HepG2 (cell line): ENCODE data around the gene KCNQ2. TPM values are rescaled to one million over a fixed set of nuclear protein-coding genes. Genes with fewer than 3 reads are reported as not detected.

Source experiments
- ATAC-seq: fragments of 200-7000 bp; cut with Tn5 transposase; 3 replicates; pipeline ENCODE4 v1.9.1; 2020; ENCODE audit warnings: mild to moderate bottlenecking, moderate library complexity
- BruUV-seq: library from RNA; stranded (reverse); fragments of 400-500 nt; replicated peaks from 2 replicates; lab custom pipeline; 2021; lab: Mats Ljungman, UMichigan
- CTCF ChIA-PET: fragments of 300-600 bp; formaldehyde crosslinking; extraction: SDS; loops from one replicate; lab custom pipeline; 2021; ENCODE audit warnings: low total read pairs, inconsistent platforms, low intra/inter-chr PET ratio; lab: Yijun Ruan, JAX
- POLR2A ChIA-PET: fragments of 350-600 bp; sonication (Branson Sonifier 250); formaldehyde crosslinking; loops from one replicate; lab custom pipeline; 2020; ENCODE audit warnings: antibody characterized with exemption, inconsistent platforms; lab: Yijun Ruan, JAX
- DNase-seq: peaks from one replicate; pipeline ENCODE4 v3.0.0-alpha.2; 2015; ENCODE audit warnings: low spot score
- FAIRE-seq: peaks from 3 replicates; lab custom pipeline; 2011; peaks lifted over from hg19 to GRCh38; lab: Jason Lieb, UNC
- H2AFZ ChIP-seq: one replicate; pipeline ENCODE4 v1.6.1; 2011; ENCODE audit warnings: low read length, inconsistent platforms
- H3K27ac ChIP-seq: fragments of 300-600 bp; 3 replicates; pipeline ENCODE4 v1.8.0; 2011; ENCODE audit warnings: mixed run types, mild to moderate bottlenecking, mixed read lengths, low read length, inconsistent platforms; ENCODE audit not compliant: insufficient read depth; ENCODE audit errors: extremely low read length
- H3K27me3 ChIP-seq, 2 experiments: fragments of 200-600 bp in 1 of 2; 2 replicates in 1 of 2; 3 replicates in 1 of 2; pipeline versions ENCODE4 v1.6.0 to v1.8.0; 2011; ENCODE audit warnings: low read length in 2 of 2, mild to moderate bottlenecking in 2 of 2, moderate library complexity in 2 of 2, inconsistent platforms in 1 of 2; ENCODE audit not compliant: insufficient read depth in 2 of 2, control insufficient read depth in 1 of 2
- H3K36me3 ChIP-seq, 2 experiments: fragments of 200-600 bp in 1 of 2; replicated peaks in 1 of 2; 2 replicates in 1 of 2; 3 replicates in 1 of 2; pipeline versions ENCODE4 v1.5.1 to v1.8.0; 2011; ENCODE audit warnings: low read length in 2 of 2, inconsistent platforms in 1 of 2; ENCODE audit not compliant: insufficient read depth in 2 of 2, control insufficient read depth in 1 of 2
- H3K4me1 ChIP-seq: 2 replicates; pipeline ENCODE4 v1.5.1; 2012; ENCODE audit warnings: low read length, inconsistent platforms; ENCODE audit not compliant: insufficient read depth
- H3K4me2 ChIP-seq: 2 replicates; pipeline ENCODE4 v1.6.0; 2011; ENCODE audit warnings: low read depth, low read length, inconsistent platforms
- H3K4me3 ChIP-seq, 3 experiments: fragments of 200-600 bp in 1 of 3; sonication (generic), shearing (Covaris generic) in 1 of 3; replicated peaks in 1 of 3; 2 replicates each; pipeline ENCODE4 v1.5.1; 2011 to 2016; ENCODE audit warnings: low read length in 3 of 3, inconsistent platforms in 2 of 3, low read depth in 2 of 3, mild to moderate bottlenecking in 2 of 3, control low read depth in 1 of 3, mixed read lengths in 1 of 3; ENCODE audit not compliant: insufficient read depth in 1 of 3
- H3K79me2 ChIP-seq: one replicate; pipeline ENCODE4 v1.6.1; 2011; ENCODE audit warnings: low read length, inconsistent platforms; ENCODE audit not compliant: insufficient read depth
- H3K9ac ChIP-seq: 2 replicates; pipeline ENCODE4 v1.6.0; 2011; ENCODE audit warnings: mild to moderate bottlenecking, low read depth, low read length, inconsistent platforms; ENCODE audit not compliant: insufficient read depth
- H3K9me3 ChIP-seq: 2 replicates; pipeline ENCODE4 v1.5.1; 2012; ENCODE audit warnings: mild to moderate bottlenecking, low read length
- H4K20me1 ChIP-seq: 2 replicates; pipeline ENCODE4 v1.6.0; 2011; ENCODE audit warnings: inconsistent platforms, mild to moderate bottlenecking, low read length, moderate library complexity; ENCODE audit not compliant: insufficient read depth
- ATRX ChIP-seq: sonication (generic); formaldehyde crosslinking; IDR thresholded peaks from 2 replicates; pipeline ENCODE4 v1.4.0; 2020; ENCODE audit warnings: missing genetic modification reagents, borderline replicate concordance
- RXRB ChIP-seq: IDR thresholded peaks from 2 replicates; pipeline ENCODE4 v1.6.1; 2016; ENCODE audit warnings: borderline replicate concordance, missing genetic modification reagents, missing compliant biosample characterization
- ZNF788 ChIP-seq: sonication (generic); formaldehyde crosslinking; IDR thresholded peaks from 2 replicates; pipeline ENCODE4 v1.5.0; 2020; ENCODE audit warnings: mild to moderate bottlenecking, missing genetic modification reagents, borderline replicate concordance
- whole genome bisulfite sequencing: methylation state at CpG from one replicate; pipeline ENCODE4 v1.1.6; 2017; ENCODE audit warnings: low lambda C conversion rate; 5-methylcytosine and 5-hydroxymethylcytosine counted together
- in situ Hi-C: cut with HindIII; loops from 2 replicates; pipeline ENCODE4 v1.10.0; 2017; ENCODE audit warnings: low pct_unique_long_range_greater_than_20kb; ENCODE audit not compliant: extremely low pct_ligation_motif_present
- intact Hi-C: fragments of 100-400 bp; cut with micrococcal nuclease; formaldehyde crosslinking; loops from one replicate; pipeline ENCODE4 v1.10.0; 2022; ENCODE audit not compliant: unreplicated experiment
- polyA plus RNA-seq, 8 experiments: library from polyadenylated mRNA; depleted of rRNA in 3 of 8; stranded (reverse) in 7 of 8; unstranded in 1 of 8; fragments of >200 nt; fragmentation: Illumina TruSeq in 4 of 8; extraction: Trizol in 4 of 8; gene quantifications; 2 replicates each; pipeline versions ENCODE4 v1.2.1 to v1.2.3, GENCODE V29; 2011 to 2016; ENCODE audit warnings: low read depth in 4 of 8, missing spikeins in 1 of 8, mixed read lengths in 1 of 8; ENCODE audit not compliant: insufficient read depth in 1 of 8
- total RNA-seq, 5 experiments: library from RNA; depleted of rRNA; stranded (reverse); fragments of >200 nt; fragmentation: Illumina TruSeq; extraction: Trizol; gene quantifications; 2 replicates each; pipeline ENCODE4 v1.2.3, GENCODE V29; 2016; ENCODE audit warnings: low read depth in 1 of 5
- TF ChIP-seq, protein P1 (sequence below): sonication (generic); formaldehyde crosslinking; IDR thresholded peaks from 2 replicates; pipeline ENCODE4 v1.8.1; 2022; ENCODE audit warnings: low read depth, mild to moderate bottlenecking, missing genetic modification reagents
- TF ChIP-seq, protein P2 (sequence below), 2 experiments: IDR thresholded peaks; 2 replicates each; pipeline ENCODE4 v1.6.1; 2011 to 2012; ENCODE audit warnings: low read length in 2 of 2, borderline replicate concordance in 1 of 2, low read depth in 1 of 2, mild to moderate bottlenecking in 1 of 2, moderate library complexity in 1 of 2
- TF ChIP-seq, protein P3 (sequence below): sonication (generic); formaldehyde crosslinking; IDR thresholded peaks from 2 replicates; pipeline ENCODE4; 2020; ENCODE audit warnings: missing genetic modification reagents, mild to moderate bottlenecking, borderline replicate concordance
- TF ChIP-seq, protein P4 (sequence below): sonication (generic); formaldehyde crosslinking; conservative IDR thresholded peaks from 2 replicates; pipeline ENCODE4 v1.4.0; 2020; ENCODE audit warnings: missing genetic modification reagents
- TF ChIP-seq, protein P5 (sequence below): sonication (generic); formaldehyde crosslinking; IDR thresholded peaks from 2 replicates; pipeline ENCODE4 v1.8.1; 2022; ENCODE audit warnings: mild to moderate bottlenecking, missing genetic modification reagents

Gene KCNQ2
- total and polyA plus RNA-seq, 2 of the 13 experiments (the other 11 are each of a cell fraction or from before 2014, with no cell fraction given): not detected

DNA sequence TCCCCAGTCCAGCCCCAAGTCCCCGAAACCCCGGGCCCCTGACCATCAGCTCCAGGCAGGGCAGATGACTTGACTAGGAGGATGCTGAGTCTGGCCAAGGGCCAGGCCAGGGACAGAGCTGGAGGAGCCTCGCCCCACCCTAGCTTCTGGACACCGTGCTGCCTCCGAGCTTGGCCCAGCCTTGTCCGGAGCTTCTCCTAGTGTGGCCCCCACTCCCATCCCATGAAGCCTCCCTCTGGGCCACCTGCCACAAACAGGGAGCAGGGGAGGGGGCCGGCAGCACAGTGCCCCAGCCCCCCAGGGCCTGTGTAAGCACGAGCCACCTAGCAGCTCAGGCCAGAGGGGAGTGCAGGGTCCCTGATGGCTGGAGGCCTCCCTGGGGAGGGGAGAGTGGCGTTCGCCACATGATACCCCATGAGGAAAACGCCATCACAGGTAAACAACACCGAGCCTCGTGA, 21.1 kb upstream of the KCNQ2 start (continued):
- TF ChIP-seq, protein P1, sequence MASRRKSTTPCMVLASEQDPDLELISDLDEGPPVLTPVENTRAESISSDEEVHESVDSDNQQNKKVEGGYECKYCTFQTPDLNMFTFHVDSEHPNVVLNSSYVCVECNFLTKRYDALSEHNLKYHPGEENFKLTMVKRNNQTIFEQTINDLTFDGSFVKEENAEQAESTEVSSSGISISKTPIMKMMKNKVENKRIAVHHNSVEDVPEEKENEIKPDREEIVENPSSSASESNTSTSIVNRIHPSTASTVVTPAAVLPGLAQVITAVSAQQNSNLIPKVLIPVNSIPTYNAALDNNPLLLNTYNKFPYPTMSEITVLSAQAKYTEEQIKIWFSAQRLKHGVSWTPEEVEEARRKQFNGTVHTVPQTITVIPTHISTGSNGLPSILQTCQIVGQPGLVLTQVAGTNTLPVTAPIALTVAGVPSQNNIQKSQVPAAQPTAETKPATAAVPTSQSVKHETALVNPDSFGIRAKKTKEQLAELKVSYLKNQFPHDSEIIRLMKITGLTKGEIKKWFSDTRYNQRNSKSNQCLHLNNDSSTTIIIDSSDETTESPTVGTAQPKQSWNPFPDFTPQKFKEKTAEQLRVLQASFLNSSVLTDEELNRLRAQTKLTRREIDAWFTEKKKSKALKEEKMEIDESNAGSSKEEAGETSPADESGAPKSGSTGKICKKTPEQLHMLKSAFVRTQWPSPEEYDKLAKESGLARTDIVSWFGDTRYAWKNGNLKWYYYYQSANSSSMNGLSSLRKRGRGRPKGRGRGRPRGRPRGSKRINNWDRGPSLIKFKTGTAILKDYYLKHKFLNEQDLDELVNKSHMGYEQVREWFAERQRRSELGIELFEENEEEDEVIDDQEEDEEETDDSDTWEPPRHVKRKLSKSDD (CRISPR knock-in tag): no peak
- TF ChIP-seq ATRX (CRISPR knock-in tag): no peak
- TF ChIP-seq, protein P2, sequence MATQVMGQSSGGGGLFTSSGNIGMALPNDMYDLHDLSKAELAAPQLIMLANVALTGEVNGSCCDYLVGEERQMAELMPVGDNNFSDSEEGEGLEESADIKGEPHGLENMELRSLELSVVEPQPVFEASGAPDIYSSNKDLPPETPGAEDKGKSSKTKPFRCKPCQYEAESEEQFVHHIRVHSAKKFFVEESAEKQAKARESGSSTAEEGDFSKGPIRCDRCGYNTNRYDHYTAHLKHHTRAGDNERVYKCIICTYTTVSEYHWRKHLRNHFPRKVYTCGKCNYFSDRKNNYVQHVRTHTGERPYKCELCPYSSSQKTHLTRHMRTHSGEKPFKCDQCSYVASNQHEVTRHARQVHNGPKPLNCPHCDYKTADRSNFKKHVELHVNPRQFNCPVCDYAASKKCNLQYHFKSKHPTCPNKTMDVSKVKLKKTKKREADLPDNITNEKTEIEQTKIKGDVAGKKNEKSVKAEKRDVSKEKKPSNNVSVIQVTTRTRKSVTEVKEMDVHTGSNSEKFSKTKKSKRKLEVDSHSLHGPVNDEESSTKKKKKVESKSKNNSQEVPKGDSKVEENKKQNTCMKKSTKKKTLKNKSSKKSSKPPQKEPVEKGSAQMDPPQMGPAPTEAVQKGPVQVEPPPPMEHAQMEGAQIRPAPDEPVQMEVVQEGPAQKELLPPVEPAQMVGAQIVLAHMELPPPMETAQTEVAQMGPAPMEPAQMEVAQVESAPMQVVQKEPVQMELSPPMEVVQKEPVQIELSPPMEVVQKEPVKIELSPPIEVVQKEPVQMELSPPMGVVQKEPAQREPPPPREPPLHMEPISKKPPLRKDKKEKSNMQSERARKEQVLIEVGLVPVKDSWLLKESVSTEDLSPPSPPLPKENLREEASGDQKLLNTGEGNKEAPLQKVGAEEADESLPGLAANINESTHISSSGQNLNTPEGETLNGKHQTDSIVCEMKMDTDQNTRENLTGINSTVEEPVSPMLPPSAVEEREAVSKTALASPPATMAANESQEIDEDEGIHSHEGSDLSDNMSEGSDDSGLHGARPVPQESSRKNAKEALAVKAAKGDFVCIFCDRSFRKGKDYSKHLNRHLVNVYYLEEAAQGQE (IDR thresholded peaks at IDR 0.05; ENCODE audit: borderline replicate concordance in 1 of 2, low read depth in 1 of 2, low read length in 2 of 2): no peak
- no peak for TF ChIP-seq RXRB (CRISPR knock-in tag)

GRCh38 chr20:63492982-63493381, 20.5 kb upstream of the KCNQ2 start:
- ATAC-seq: no peak
- CTCF ChIA-PET: no interaction called here
- no TSS peak for BruUV-seq
- H3K27me3 ChIP-seq: peaks cover 33 to 68% of the 10 kb centered on the region in 2 experiments
- peaks cover 6% of the 10 kb centered on the region; the same call in 1 of the 2 replicates for H4K20me1 ChIP-seq
- WGBS: 56% methylated on average over 9 of the region's 14 CpGs
- H3K4me1 ChIP-seq: peaks cover 12% of the 10 kb centered on the region; the same call in 1 of the 2 replicates
- POLR2A ChIA-PET: no interaction called here
- no peaks in the 10 kb centered on the region for H3K9me3 ChIP-seq
- no peak for FAIRE-seq
- in situ Hi-C loops: no loop called here
- no peak overlapping the region for H3K27ac ChIP-seq
- intact Hi-C loops: no loop called here
- H3K79me2 ChIP-seq: no peaks in the 10 kb centered on the region
- no peak overlapping the region for H3K9ac ChIP-seq
- no peak for DNase-seq
- no peak overlapping the region for H3K4me2 ChIP-seq
- no peak overlapping the region for H3K4me3 ChIP-seq
- H3K36me3 ChIP-seq: no peaks in the 10 kb centered on the region
- H2AFZ ChIP-seq: no peak overlapping the region
- TF ChIP-seq, protein P3, sequence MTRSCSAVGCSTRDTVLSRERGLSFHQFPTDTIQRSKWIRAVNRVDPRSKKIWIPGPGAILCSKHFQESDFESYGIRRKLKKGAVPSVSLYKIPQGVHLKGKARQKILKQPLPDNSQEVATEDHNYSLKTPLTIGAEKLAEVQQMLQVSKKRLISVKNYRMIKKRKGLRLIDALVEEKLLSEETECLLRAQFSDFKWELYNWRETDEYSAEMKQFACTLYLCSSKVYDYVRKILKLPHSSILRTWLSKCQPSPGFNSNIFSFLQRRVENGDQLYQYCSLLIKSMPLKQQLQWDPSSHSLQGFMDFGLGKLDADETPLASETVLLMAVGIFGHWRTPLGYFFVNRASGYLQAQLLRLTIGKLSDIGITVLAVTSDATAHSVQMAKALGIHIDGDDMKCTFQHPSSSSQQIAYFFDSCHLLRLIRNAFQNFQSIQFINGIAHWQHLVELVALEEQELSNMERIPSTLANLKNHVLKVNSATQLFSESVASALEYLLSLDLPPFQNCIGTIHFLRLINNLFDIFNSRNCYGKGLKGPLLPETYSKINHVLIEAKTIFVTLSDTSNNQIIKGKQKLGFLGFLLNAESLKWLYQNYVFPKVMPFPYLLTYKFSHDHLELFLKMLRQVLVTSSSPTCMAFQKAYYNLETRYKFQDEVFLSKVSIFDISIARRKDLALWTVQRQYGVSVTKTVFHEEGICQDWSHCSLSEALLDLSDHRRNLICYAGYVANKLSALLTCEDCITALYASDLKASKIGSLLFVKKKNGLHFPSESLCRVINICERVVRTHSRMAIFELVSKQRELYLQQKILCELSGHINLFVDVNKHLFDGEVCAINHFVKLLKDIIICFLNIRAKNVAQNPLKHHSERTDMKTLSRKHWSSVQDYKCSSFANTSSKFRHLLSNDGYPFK: no peak
- TF ChIP-seq, protein P4, sequence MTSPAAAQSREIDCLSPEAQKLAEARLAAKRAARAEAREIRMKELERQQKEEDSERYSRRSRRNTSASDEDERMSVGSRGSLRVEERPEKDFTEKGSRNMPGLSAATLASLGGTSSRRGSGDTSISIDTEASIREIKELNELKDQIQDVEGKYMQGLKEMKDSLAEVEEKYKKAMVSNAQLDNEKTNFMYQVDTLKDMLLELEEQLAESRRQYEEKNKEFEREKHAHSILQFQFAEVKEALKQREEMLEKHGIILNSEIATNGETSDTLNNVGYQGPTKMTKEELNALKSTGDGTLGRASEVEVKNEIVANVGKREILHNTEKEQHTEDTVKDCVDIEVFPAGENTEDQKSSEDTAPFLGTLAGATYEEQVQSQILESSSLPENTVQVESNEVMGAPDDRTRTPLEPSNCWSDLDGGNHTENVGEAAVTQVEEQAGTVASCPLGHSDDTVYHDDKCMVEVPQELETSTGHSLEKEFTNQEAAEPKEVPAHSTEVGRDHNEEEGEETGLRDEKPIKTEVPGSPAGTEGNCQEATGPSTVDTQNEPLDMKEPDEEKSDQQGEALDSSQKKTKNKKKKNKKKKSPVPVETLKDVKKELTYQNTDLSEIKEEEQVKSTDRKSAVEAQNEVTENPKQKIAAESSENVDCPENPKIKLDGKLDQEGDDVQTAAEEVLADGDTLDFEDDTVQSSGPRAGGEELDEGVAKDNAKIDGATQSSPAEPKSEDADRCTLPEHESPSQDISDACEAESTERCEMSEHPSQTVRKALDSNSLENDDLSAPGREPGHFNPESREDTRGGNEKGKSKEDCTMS (CRISPR knock-in tag): no peak
- TF ChIP-seq, protein P5, sequence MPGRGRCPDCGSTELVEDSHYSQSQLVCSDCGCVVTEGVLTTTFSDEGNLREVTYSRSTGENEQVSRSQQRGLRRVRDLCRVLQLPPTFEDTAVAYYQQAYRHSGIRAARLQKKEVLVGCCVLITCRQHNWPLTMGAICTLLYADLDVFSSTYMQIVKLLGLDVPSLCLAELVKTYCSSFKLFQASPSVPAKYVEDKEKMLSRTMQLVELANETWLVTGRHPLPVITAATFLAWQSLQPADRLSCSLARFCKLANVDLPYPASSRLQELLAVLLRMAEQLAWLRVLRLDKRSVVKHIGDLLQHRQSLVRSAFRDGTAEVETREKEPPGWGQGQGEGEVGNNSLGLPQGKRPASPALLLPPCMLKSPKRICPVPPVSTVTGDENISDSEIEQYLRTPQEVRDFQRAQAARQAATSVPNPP (CRISPR knock-in tag): no peak
- no peak for TF ChIP-seq ZNF788 (CRISPR knock-in tag)
